PFSK-1 (cell line): Measurements from ENCODE around the gene KAZN.

Experiments
- FOXP2 ChIP-seq: optimal IDR thresholded peaks from 2 replicates; pipeline ENCODE3; 2011; ENCODE audit warnings: borderline replicate concordance, control low read depth, inconsistent platforms; ENCODE audit not compliant: insufficient read depth; ENCODE audit errors: extremely low read length, extremely low read depth
- POLR2AphosphoS5 ChIP-seq: IDR thresholded peaks from 2 replicates; pipeline ENCODE4 v1.6.1; 2012; ENCODE audit warnings: low read depth, mild to moderate bottlenecking, control low read depth, low read length, moderate library complexity

DNA sequence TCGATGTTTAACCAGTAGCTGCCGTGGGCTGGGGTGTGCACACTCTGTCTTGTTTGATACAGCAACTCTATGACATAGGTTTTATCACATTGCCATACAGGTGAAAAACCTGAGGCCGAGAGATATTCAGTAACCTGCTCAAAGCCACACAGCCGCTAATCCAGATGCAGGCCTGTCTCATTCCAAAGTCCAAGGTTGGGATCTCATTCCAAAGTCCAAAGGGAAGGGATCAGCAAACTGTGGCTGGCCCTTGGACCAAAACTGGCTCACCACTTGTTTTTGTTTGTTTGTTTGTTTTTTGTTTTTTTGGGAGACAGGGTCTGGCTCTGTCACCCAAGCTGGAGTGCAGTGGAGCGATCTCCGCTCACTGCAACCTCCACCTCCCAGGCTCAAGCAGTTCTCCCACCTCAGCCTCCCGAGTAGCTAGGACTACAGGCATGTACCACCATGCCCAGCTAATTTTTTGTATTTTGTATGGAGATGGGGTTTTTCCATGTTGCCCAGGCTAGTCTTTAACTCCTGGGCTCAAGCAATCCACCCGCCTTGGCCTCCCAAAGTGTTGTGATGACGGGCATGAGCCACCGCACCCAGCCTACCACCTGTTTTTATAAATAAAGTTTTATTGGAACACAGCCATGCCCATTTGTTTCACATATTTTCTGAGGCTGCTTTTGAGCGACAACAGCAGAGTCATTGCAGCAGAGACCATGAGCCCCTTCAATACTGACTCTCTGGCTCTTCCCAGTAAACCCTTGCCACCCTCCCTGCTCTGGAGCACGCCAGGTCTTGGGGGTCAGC lies 391.6 kb downstream of the KAZN start:
- TF ChIP-seq POLR2AphosphoS5 (no peak), FOXP2 (no peak)
